Measurements from ENCODE around the gene MUC6. TPM values are rescaled to one million over a fixed set of nuclear protein-coding genes. Genes with fewer than 3 reads are reported as not detected.

The MUC6 gene
- total RNA-seq, 6 experiments from 2014 or later: not detected

- no peaks in the 10 kb centered on the region for H3K4me1 Mint-ChIP-seq (ENCODE audit: low read depth)
- no peaks in the 10 kb centered on the region for H3K27me3 Mint-ChIP-seq (ENCODE audit: insufficient read depth)
- no peak overlapping the region for H3K27ac Mint-ChIP-seq
- peaks cover 11% of the 10 kb centered on the region for H3K36me3 Mint-ChIP-seq (ENCODE audit: low read depth)
- TF ChIP-seq CTCF (IDR thresholded peaks at IDR 0.05): no peak
- H3K9me3 Mint-ChIP-seq: no peaks in the 10 kb centered on the region
- DNase-seq: no peak
- H3K4me3 Mint-ChIP-seq: no peak overlapping the region
Measured at GRCh38 chr11:985406-985805, 51.1 kb downstream of the MUC6 start.

- Mint-ChIP-seq H3K4me3 (no peak overlapping the region), H3K27me3 (ENCODE audit: insufficient read depth) (no peaks in the 10 kb centered on the region), H3K27ac (no peak overlapping the region), H3K9me3 (no peaks in the 10 kb centered on the region), H3K4me1 (ENCODE audit: low read depth) (no peaks in the 10 kb centered on the region), H3K36me3 (ENCODE audit: low read depth) (peaks cover 11% of the 10 kb centered on the region)
- no peak for DNase-seq
- TF ChIP-seq CTCF (IDR thresholded peaks at IDR 0.05): no peak
Measured at GRCh38 chr11:984546-984945, 52.0 kb downstream of the MUC6 start.

GRCh38 chr11:981764-982163, 54.8 kb downstream of the MUC6 start:
- H3K36me3 Mint-ChIP-seq (ENCODE audit: low read depth): peaks cover 20% of the 10 kb centered on the region
- no peaks in the 10 kb centered on the region for H3K9me3 Mint-ChIP-seq
- TF ChIP-seq CTCF (IDR thresholded peaks at IDR 0.05): no peak

GRCh38 chr11:980438-981357, 55.8 kb downstream of the MUC6 start:
- H3K27ac Mint-ChIP-seq: peak overlapping the region; percentile 26; the same call in 1 of the 2 replicates

More at GRCh38 chr11:981764-982163, 54.8 kb downstream of the MUC6 start:
- Mint-ChIP-seq H3K27me3 (ENCODE audit: insufficient read depth) (peaks cover 3% of the 10 kb centered on the region; the same call in 1 of the 2 replicates), H3K4me3 (no peak overlapping the region), H3K4me1 (ENCODE audit: low read depth) (no peaks in the 10 kb centered on the region), H3K27ac (no peak overlapping the region)
- no peak for DNase-seq

GRCh38 chr11:978781-979180, 57.7 kb downstream of the MUC6 start:
- TF ChIP-seq CTCF (IDR thresholded peaks at IDR 0.05): no peak
- H3K4me3 Mint-ChIP-seq: no peak overlapping the region
- H3K4me1 Mint-ChIP-seq (ENCODE audit: low read depth): peaks cover 4% of the 10 kb centered on the region; the same call in 1 of the 2 replicates
- H3K36me3 Mint-ChIP-seq (ENCODE audit: low read depth): peaks cover 36% of the 10 kb centered on the region
- H3K27me3 Mint-ChIP-seq (ENCODE audit: insufficient read depth): peaks cover 5% of the 10 kb centered on the region; the same call in 1 of the 2 replicates
- no peaks in the 10 kb centered on the region for H3K9me3 Mint-ChIP-seq
- no peak for DNase-seq
- H3K27ac Mint-ChIP-seq: no peak overlapping the region

More at GRCh38 chr11:980438-981357, 55.8 kb downstream of the MUC6 start:
- Mint-ChIP-seq H3K9me3 (no peaks in the 10 kb centered on the region), H3K4me3 (no peak overlapping the region), H3K27me3 (ENCODE audit: insufficient read depth) (peaks cover 5% of the 10 kb centered on the region; the same call in 1 of the 2 replicates), H3K4me1 (ENCODE audit: low read depth) (peaks cover 4% of the 10 kb centered on the region; the same call in 1 of the 2 replicates), H3K36me3 (ENCODE audit: low read depth) (peaks cover 25% of the 10 kb centered on the region)
- TF ChIP-seq CTCF (IDR thresholded peaks at IDR 0.05): no peak
- no peak for DNase-seq
